Stimulated activated CD4-positive, alpha-beta T cell treated with anti-CD3 and anti-CD28 coated beads, Interleukin-15, amount 100 ng/mL, for 48 hours (primary cell): ENCODE data around the gene MAGI3.

ENCODE experiments used
- DNase-seq, 2 donors: peaks; one replicate each; pipeline ENCODE4 v3.0.0-alpha.2; 2020; ENCODE audit warnings: low read depth in 2 of 2

The MAGI3 gene

DNA sequence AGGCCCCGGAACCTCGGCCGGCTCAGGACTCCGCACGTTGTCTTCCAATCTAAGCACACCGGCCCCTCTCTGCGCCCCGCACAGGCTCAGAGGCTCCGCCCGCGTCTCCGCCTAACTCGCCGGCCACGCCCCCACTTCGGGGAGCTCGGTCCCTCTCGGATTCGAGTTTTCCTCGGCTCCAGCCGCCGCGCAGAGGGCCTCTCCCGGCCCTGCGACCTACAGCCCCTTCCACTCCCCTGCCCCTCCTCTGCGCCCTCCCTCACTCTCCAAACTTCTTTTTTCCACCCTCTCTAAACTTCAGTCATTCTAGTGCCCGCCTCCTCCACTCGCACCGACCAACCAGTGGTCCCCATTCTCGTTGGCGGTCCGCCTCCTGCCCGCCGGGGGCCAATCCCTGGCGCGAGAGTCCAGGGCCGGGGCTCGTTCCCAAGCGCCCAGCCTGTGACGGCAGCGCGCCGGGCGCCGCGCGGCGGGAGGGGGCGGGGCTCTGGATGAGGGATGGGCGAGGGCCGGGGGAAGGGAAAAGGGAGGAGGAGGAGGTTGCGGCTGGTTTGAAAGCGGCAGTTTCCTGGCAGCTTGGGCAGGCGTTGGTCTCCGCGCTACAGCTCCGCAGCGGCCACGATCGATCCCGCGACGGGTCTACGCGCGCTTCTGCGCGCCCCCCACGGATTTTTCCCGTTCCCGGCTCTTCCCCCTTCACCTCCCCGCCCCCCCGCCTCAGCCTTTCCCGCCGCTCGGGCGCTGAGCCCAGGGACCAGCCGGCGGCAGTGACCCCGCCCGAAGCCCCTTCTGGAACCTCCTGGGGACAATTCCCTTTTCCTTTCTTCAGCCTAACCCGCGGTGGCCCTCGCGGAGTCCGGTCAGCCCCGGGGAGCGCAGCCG, at the start of gene MAGI3:
Gene MAGI3 (plus strand): TSS at position 563 of the 882 bp plus-strand sequence. CDS start 519 bp downstream, outside the sequence.
- peak; percentile 88 to 96 for DNase-seq

DNA sequence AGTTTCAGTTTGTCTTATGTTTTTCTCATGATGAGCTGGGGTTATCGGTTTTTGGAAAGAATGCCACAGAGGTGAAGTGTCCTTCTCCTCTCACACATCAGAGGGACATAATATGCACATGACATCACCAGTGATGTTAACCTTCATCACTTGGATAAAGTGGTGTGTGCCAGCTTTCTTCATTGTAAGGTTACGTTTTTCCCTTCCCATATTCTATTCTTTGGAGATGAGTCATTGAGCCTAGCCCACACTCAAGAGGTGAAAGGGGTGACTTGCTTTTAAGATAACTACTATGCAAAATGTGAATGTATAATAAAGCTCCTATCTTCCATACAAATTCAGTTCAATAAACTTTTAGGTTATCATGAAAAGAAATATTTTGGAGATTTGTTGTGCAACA, 36.7 kb upstream of the MAGI3 start:
- DNase-seq: no peak

DNA sequence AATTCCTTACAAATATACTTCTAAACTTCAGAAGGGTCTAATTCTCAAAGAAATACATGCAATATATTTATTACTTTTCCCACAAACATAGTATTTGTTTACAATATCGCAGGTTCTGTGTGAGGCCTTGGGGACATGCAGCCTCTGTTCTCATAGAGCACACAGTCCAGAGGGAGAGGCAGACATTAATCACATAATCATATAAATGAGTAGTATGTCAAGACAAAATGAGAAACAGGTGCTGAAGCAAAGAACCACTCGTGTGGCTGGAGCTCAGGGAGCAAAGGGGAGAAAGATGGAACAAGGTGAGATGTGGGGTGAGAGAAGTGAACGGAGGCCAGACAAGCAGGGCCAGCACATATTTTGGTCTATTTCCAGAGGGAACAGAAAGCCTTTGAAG, 26.4 kb upstream of the MAGI3 start:
- DNase-seq: no peak

DNA sequence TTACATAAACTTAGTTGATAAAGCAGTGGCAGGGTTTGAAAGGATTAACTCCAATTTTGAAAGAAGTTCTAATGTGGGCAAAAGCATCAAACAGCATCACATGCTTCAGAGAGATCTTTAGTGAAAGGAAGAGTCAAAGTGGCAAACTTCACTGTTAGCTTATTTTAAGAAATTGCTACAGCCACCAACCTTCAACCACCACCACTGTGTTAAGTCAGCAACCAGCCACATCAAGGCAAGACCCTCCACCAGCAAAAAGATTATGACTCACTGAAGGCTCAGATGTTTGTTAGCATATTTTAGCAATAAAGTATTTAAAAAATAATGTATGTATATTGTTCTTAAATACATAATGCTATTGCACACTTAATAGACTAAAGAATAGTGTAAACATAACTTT, 21.3 kb upstream of the MAGI3 start:
- no peak for DNase-seq

- DNase-seq: no peak
Measured at GRCh38 chr1:113369699-113370098, 20.6 kb upstream of the MAGI3 start.

- DNase-seq: no peak
Measured at GRCh38 chr1:113370868-113371267, 19.4 kb upstream of the MAGI3 start.

DNA sequence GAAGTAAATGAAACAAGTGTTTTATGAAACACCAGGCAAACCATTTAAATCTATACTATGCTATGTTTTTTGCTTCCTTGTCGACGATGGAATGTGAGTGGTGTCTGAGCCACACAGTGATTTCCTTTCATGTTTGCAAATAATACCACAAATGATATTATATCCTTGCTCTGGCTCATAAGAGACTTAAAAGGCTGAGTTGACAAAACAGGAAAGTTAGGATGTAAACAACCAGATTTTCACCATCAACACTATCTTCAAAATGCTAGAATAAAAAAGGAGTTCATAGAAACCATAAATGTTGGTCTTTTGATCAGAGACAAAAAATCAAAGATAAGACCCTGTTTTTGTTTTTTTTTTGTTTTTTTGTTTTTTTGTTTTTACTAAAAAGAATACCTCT, 17.8 kb upstream of the MAGI3 start:
- no peak for DNase-seq

GRCh38 chr1:113373644-113374043, 16.7 kb upstream of the MAGI3 start:
- DNase-seq: no peak

DNA sequence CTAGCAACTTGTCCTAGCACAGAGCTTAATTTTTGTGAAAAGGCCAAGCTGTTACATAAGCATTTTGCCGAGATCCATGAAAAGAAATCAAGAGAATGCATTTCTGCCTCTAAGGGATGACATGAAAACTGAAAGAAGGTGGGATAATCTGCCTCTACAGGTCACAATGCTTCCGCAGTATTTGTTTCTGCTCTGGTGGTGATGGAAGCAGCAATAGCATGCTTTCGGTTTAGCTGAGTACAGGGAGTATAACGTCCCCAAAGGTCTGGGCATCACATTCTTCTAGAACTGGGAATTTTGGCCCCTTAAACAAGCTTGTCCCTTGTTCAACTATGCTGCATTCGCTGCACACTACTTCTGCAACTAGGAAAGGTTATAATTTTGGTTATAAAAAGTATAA, 14.4 kb upstream of the MAGI3 start:
- no peak for DNase-seq

- no peak for DNase-seq
Measured at GRCh38 chr1:113380075-113380474, 10.2 kb upstream of the MAGI3 start.

- DNase-seq: no peak
Measured at GRCh38 chr1:113388017-113388620, 2.2 kb upstream of the MAGI3 start.

GRCh38 chr1:113388621-113389358, 1.5 kb upstream of the MAGI3 start:
- no peak for DNase-seq

- DNase-seq: no peak
Measured at GRCh38 chr1:113389359-113389952, 859 bp upstream of the MAGI3 start.

GRCh38 chr1:113390871-113391648, 745 bp downstream of the MAGI3 start:
- peak in 1 of 2 donors; percentile 30 for DNase-seq

- no peak for DNase-seq
Measured at GRCh38 chr1:113391649-113392271, 1.4 kb downstream of the MAGI3 start.

- DNase-seq: no peak
Measured at GRCh38 chr1:113392541-113393128, 2.3 kb downstream of the MAGI3 start.

DNA sequence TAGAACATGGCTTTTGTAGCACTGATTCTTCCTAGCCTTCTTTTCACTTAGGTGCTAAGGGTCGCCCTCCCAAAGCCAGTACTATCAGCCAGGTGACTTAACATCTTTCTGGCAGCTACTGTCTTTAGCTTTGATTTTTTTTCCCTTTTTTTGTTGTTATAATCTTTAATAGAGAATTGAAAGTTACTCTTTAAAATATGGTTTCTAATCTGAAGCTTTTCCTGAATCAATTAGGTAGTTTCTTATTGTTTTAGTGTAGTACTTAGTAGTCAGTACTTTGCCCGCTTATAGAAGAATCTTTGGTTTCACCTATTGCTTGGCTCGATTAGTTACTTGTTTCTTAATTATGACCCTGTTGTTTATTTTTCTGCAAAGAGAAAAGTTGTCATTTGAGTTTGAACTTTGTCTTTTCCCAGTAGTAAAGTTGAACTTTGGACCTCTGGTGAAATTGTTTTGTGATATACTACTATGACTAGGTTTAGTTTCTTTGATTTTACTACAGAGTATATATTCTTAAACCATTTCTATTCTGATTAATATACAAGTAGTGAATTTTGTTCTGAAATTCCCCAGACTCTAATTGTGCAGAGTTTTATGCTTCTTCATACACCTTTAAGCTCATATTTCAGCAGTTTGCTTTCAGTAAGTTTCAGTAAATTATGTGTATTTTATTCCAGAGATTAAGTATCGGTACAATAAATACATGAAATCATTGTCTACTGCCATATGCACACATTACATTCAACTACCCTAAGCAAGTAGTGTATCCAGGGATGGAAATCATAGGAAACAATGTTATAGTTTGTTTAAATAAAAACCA, 3.9 kb downstream of the MAGI3 start:
- no peak for DNase-seq

DNA sequence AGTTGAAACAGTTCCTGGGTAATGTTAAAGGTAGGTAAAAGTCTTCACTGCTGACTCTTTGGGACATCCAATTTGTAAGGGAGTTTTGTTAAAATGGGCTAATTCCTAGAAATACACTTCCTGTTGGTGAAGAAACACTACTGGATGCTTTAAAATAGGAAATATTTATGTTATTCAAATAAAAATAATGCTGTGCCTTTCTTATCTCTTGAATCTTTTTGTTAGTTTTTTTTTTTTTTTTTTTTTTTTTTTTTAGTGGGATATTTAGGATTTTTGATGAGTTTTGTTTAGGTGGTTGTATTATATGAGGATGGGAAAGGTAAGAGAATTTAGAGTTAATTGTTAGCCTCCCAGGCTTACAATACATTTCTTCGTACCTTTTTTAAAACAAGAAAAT, 4.5 kb downstream of the MAGI3 start:
- DNase-seq: no peak

GRCh38 chr1:113396102-113396501, 5.8 kb downstream of the MAGI3 start:
- no peak for DNase-seq

DNA sequence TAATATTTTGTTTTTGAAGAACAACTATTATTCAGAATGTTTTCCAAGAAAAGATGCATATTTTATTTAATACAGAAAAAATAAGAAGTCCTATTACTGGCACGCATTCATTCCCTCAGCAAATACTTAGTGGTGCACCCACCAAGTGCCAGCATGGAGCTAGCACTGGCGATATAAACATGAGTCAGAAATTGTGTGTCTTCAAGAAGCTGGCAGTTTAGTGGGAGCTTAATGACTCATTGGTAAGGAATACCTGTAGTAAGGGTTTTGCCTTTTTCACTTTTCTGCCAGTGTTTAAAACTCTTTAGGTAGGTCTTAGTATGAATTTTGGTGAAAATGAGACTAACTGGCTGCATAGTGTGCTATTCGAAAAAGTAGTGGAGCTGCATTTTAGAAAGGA, 6.3 kb downstream of the MAGI3 start:
- DNase-seq: no peak
